Brain pericyte (primary cell): Measurements from ENCODE around the gene ZFPL1.

Experiments used
- DNase-seq: peaks from one replicate; pipeline ENCODE4 v3.0.0-alpha.2; 2012; ENCODE audit warnings: low read depth, low spot score

ZFPL1 gene

GRCh38 chr11:65083834-65084597 is at the start of gene ZFPL1, which contains the start of gene CDCA5:
Gene ZFPL1, plus strand, starts transcription at chr11:65084222. Its CDS starts 477 bp downstream, at chr11:65084699.
Gene CDCA5, minus strand, starts transcription at chr11:65084040. Its CDS starts 62 bp downstream, at chr11:65083978.
- peak; percentile 80 for DNase-seq

- DNase-seq = no peak
Measured at GRCh38 chr11:65034423-65034822, 49.6 kb upstream of the ZFPL1 start.

- no peak for DNase-seq
Measured at GRCh38 chr11:65035579-65035978, 48.4 kb upstream of the ZFPL1 start.

GRCh38 chr11:65036931-65037330 is 47.1 kb upstream of the ZFPL1 start:
- DNase-seq = no peak

- DNase-seq = no peak
Measured at GRCh38 chr11:65040520-65040846, 43.5 kb upstream of the ZFPL1 start.

- DNase-seq = peak; percentile 81
Measured at GRCh38 chr11:65040847-65041622, 43.0 kb upstream of the ZFPL1 start, which contains the start of gene SAC3D1. Gene SAC3D1, plus strand, starts transcription at chr11:65041210. Its CDS starts 83 bp downstream, at chr11:65041293.

GRCh38 chr11:65042891-65043290 is 41.1 kb upstream of the ZFPL1 start:
- DNase-seq = no peak

GRCh38 chr11:65043881-65044501 is 40.0 kb upstream of the ZFPL1 start:
- no peak for DNase-seq

GRCh38 chr11:65045061-65045460 is 39.0 kb upstream of the ZFPL1 start:
- no peak for DNase-seq

- no peak for DNase-seq
Measured at GRCh38 chr11:65045728-65046127, 38.3 kb upstream of the ZFPL1 start.

- DNase-seq = no peak
Measured at GRCh38 chr11:65047581-65048422, 36.2 kb upstream of the ZFPL1 start.

- DNase-seq = no peak
Measured at GRCh38 chr11:65051398-65051858, 32.6 kb upstream of the ZFPL1 start.

GRCh38 chr11:65053827-65054508 is 30.1 kb upstream of the ZFPL1 start:
- DNase-seq = no peak

GRCh38 chr11:65055538-65055937 is 28.5 kb upstream of the ZFPL1 start:
- no peak for DNase-seq

GRCh38 chr11:65056999-65057398 is 27.0 kb upstream of the ZFPL1 start:
- no peak for DNase-seq

GRCh38 chr11:65057526-65057925 is 26.5 kb upstream of the ZFPL1 start:
- no peak for DNase-seq

GRCh38 chr11:65058012-65058411 is 26.0 kb upstream of the ZFPL1 start:
- DNase-seq = no peak

GRCh38 chr11:65058419-65059054 is 25.5 kb upstream of the ZFPL1 start, which contains the start of gene NAALADL1:
Gene NAALADL1, minus strand, starts transcription at chr11:65058553. Its CDS starts 32 bp downstream, at chr11:65058521.
- DNase-seq = no peak

- DNase-seq = no peak
Measured at GRCh38 chr11:65059523-65059922, 24.5 kb upstream of the ZFPL1 start.
